ENCODE measurements around the gene SOSTDC1.
A peak's percentile ranks its signal among the peaks of the same experiment; 100 is the strongest.

The SOSTDC1 gene

DNA sequence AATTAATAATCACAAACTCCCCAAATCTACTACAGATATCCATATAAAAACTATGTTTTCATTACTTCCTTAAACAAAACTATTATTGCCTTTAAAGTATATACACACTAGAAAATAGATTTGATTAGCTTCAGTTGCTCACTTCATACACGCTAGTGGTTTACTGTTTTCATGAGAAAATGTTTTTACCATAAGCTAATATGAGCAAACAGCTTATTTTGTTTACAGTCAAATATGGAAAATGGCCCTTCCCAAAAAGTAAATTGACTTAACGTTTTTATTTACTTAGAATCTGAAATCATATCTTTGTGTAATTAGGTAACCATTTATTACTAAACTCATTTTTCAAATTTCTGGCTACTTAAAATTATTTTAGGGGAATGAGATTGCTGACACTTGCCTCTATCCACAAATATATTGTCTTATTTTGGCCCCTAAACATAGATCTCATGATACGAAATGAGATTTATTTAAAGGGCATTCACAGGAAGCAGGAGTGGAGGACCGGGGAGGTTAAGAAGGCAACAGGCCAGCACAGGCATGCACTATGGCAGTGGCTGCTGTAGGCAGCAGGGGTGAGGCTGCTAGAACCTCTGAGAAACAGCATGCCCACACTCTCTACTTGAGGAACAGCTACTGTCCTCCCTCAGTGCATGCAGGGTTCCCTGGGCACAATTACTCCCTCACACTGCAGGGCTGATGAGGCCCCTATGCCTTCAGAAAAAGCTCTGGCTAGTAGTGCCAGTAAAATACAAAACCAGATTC lies 29.6 kb upstream of the SOSTDC1 start:
- Histone ChIP-seq H3K4me1 (ENCODE audit: control insufficient read depth, insufficient read depth, low read length, poor library complexity, severe bottlenecking) (peaks cover 15% of the 10 kb centered on the region), H3K27ac (ENCODE audit: low read depth, low read length, severe bottlenecking) (no peak overlapping the region), H3K9me3 (ENCODE audit: control insufficient read depth, low read length) (no peaks in the 10 kb centered on the region), H3K36me3 (ENCODE audit: control insufficient read depth, insufficient read depth, low read length) (no peaks in the 10 kb centered on the region), H3K4me3 (ENCODE audit: extremely low read depth, insufficient read depth, low read length, poor library complexity, severe bottlenecking) (no peak overlapping the region)
- 79% methylated on average over 2 of the region's 4 CpGs; no CpG with 5 or more reads in 1 of the 2 experiments for WGBS, 2 experiments (ENCODE audit: insufficient coverage in 2 of 2)

DNA sequence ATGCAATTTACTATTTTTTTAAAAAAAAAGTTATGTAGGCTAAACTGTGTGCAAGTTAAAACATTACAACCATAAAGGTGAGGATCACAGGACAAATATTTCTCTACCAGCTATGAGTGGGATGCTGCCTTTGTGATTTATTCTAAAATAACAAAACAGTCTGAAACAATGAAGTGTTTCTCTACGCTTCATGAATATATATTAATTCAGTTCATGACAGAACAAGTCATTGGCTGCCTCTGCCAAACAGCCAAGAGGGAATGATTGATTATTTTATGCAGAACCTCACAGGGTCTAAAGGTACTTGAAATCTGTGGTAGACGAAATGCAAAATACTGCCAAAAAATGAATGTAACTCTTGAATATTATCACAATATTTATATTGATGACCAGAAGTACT lies 29.0 kb upstream of the SOSTDC1 start:
- no CpG with 5 or more reads among the region's 2 CpGs for WGBS, 2 experiments (ENCODE audit: insufficient coverage in 2 of 2)
- H3K36me3 ChIP-seq (ENCODE audit: control insufficient read depth, insufficient read depth, low read length) = no peaks in the 10 kb centered on the region
- H3K9me3 ChIP-seq (ENCODE audit: control insufficient read depth, low read length) = no peaks in the 10 kb centered on the region
- H3K27ac ChIP-seq (ENCODE audit: low read depth, low read length, severe bottlenecking) = no peak overlapping the region
- no peak overlapping the region for H3K4me3 ChIP-seq (ENCODE audit: extremely low read depth, insufficient read depth, low read length, poor library complexity, severe bottlenecking)
- H3K4me1 ChIP-seq (ENCODE audit: control insufficient read depth, insufficient read depth, low read length, poor library complexity, severe bottlenecking) = peaks cover 20% of the 10 kb centered on the region

DNA sequence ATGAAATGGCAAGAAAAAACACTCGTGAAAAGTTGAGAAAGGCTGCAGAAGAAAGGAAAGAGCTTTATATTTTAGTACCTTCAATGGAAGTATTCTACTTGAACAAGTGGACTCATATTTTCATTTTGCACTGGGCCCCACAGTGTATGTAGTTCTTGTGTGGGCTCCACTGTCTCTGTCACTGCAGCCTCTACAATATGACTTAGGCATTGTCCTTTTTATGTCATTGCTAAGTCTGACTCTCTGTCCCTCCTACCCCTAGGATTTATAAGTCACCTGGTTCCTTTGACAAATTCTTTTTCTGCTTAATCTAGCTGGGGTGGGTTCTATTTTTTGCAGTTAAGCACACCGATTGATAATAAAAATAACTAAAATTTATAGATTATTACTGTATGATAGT lies 27.7 kb upstream of the SOSTDC1 start:
- no CpG with 5 or more reads among the region's 2 CpGs for WGBS, 2 experiments (ENCODE audit: insufficient coverage in 2 of 2)
- H3K4me1 ChIP-seq (ENCODE audit: control insufficient read depth, insufficient read depth, low read length, poor library complexity, severe bottlenecking) = peaks cover 20% of the 10 kb centered on the region

DNA sequence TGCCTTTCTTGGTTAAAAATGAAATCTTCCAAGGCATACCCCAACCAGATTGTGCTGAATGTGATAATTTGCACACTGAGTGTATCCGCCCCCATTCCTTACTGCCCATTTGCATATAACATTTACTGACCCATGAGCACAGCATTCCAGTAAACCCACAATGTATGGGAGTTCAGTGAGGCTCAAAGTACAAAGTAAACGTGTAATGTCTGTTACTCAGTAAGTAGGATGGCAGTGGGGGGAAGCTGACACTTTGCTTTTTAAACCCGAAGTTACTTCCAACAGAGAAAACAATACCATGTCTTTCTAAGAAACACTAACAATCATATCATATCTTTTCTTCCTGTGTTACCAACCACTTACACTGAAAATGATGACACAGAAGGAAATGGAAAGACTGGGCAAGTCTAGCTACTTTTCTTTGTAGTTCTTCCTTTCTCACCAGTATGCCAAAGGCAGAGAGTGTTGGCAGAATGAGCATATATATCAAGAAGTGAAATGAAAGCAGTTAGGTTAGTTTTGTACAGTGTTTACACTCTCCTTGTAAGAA lies 27.1 kb upstream of the SOSTDC1 start:
- peaks cover 20% of the 10 kb centered on the region for H3K4me1 ChIP-seq (ENCODE audit: control insufficient read depth, insufficient read depth, low read length, poor library complexity, severe bottlenecking)
- no peaks in the 10 kb centered on the region for H3K36me3 ChIP-seq (ENCODE audit: control insufficient read depth, insufficient read depth, low read length)
- H3K4me3 ChIP-seq (ENCODE audit: extremely low read depth, insufficient read depth, low read length, poor library complexity, severe bottlenecking) = no peak overlapping the region
- H3K27ac ChIP-seq (ENCODE audit: low read depth, low read length, severe bottlenecking) = peak overlapping the region; percentile 81
- WGBS, 2 experiments (ENCODE audit: insufficient coverage in 2 of 2) = 0% methylated on average over 1 of the region's 3 CpGs; no CpG with 5 or more reads in 1 of the 2 experiments
- H3K9me3 ChIP-seq (ENCODE audit: control insufficient read depth, low read length) = no peaks in the 10 kb centered on the region

More for the DNA sequence above, 27.7 kb upstream of the SOSTDC1 start:
- H3K36me3 ChIP-seq (ENCODE audit: control insufficient read depth, insufficient read depth, low read length) = no peaks in the 10 kb centered on the region
- no peaks in the 10 kb centered on the region for H3K9me3 ChIP-seq (ENCODE audit: control insufficient read depth, low read length)
- H3K27ac ChIP-seq (ENCODE audit: low read depth, low read length, severe bottlenecking) = no peak overlapping the region
- H3K4me3 ChIP-seq (ENCODE audit: extremely low read depth, insufficient read depth, low read length, poor library complexity, severe bottlenecking) = no peak overlapping the region

DNA sequence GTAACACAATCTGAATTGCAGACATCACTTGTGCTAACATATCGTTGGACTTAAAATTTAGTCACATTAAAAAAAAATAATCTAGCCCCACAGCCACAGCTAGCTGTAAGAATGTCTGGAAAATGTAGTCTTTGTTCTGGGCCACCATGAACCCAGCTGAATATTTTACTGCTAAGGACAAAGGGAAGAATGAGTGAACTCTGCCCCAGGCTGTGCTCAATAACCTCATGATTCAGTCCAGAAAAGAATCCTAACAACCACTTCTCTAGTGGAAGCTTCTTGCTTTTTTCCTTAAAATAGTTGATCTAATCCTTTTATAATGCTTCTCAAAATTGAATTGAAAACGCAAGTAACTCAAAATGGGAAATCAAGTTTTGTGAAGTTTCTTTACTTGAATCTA lies 25.6 kb upstream of the SOSTDC1 start:
- Histone ChIP-seq H3K27ac (ENCODE audit: low read depth, low read length, severe bottlenecking) (peak overlapping the region; percentile 1), H3K4me1 (ENCODE audit: control insufficient read depth, insufficient read depth, low read length, poor library complexity, severe bottlenecking) (peaks cover 20% of the 10 kb centered on the region), H3K36me3 (ENCODE audit: control insufficient read depth, insufficient read depth, low read length) (no peaks in the 10 kb centered on the region), H3K9me3 (ENCODE audit: control insufficient read depth, low read length) (no peaks in the 10 kb centered on the region), H3K4me3 (ENCODE audit: extremely low read depth, insufficient read depth, low read length, poor library complexity, severe bottlenecking) (no peak overlapping the region)
- WGBS, 2 experiments (ENCODE audit: insufficient coverage in 2 of 2) = no CpG with 5 or more reads among the region's 2 CpGs

DNA sequence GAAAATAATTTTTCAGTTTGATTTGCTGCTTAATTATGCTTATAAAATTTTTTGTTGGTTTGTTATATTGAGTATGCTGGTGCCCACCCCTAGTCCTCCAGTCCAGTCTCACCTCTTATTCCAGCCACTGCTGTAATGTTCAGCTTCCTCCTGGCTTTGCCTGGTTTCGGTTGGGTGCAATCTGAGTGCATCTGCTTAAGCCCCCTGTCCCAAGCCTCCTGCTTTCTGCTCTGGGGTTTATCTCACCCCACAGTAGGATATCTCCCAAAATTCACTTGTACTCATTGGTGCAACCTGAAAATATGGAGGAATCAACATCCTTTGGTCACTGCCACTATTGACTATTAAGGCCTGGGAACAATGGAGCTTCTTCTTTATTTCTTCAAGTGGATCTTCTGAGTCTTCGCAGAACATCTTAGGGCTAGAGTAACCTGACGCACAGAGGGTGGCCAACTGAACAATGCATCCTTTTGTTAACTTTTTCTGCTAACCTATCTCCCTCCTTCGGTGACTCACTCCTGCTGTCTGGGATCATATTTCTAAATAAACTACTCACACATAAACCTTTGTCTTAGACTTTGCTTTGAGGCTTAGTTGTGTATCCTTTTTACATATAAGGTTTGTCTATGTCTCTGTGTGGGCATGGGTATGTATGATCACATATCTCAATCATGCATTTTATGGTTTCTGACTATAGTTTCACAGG lies 19.1 kb upstream of the SOSTDC1 start:
- Histone ChIP-seq H3K9me3 (ENCODE audit: control insufficient read depth, low read length) (no peaks in the 10 kb centered on the region), H3K4me1 (ENCODE audit: control insufficient read depth, insufficient read depth, low read length, poor library complexity, severe bottlenecking) (peaks cover 12% of the 10 kb centered on the region), H3K27ac (ENCODE audit: low read depth, low read length, severe bottlenecking) (peak overlapping the region; percentile 71), H3K4me3 (ENCODE audit: extremely low read depth, insufficient read depth, low read length, poor library complexity, severe bottlenecking) (no peak overlapping the region), H3K36me3 (ENCODE audit: control insufficient read depth, insufficient read depth, low read length) (no peaks in the 10 kb centered on the region)
- 50 to 100% methylated on average over 1 to 2 of the region's 4 CpGs for WGBS, 2 experiments (ENCODE audit: insufficient coverage in 2 of 2)

DNA sequence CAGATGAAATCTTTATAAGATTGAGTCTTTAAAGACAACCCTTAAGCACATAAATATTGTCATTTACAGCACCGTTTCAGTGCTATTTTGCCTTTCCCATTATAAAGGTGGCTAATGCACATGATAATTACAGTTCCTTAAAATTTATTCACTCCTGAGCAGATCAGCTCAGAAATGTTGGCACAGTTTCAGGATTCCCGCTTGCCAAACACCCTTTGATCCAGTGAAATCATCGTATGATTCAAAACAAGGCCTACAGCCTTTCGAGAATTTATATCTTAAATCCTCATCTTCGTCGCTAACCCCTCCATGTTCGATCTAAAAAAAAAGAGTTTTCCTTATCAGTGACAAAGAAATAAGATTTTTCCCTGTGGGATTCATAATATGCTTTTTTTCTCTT lies 14.1 kb upstream of the SOSTDC1 start:
- WGBS, 2 experiments (ENCODE audit: insufficient coverage in 2 of 2) = 82 to 94% methylated on average over 3 to 5 of the region's 7 CpGs
- H3K4me3 ChIP-seq (ENCODE audit: extremely low read depth, insufficient read depth, low read length, poor library complexity, severe bottlenecking) = no peak overlapping the region
- H3K36me3 ChIP-seq (ENCODE audit: control insufficient read depth, insufficient read depth, low read length) = no peaks in the 10 kb centered on the region
- peaks cover 4% of the 10 kb centered on the region for H3K4me1 ChIP-seq (ENCODE audit: control insufficient read depth, insufficient read depth, low read length, poor library complexity, severe bottlenecking)
- no peaks in the 10 kb centered on the region for H3K9me3 ChIP-seq (ENCODE audit: control insufficient read depth, low read length)
- no peak overlapping the region for H3K27ac ChIP-seq (ENCODE audit: low read depth, low read length, severe bottlenecking)

DNA sequence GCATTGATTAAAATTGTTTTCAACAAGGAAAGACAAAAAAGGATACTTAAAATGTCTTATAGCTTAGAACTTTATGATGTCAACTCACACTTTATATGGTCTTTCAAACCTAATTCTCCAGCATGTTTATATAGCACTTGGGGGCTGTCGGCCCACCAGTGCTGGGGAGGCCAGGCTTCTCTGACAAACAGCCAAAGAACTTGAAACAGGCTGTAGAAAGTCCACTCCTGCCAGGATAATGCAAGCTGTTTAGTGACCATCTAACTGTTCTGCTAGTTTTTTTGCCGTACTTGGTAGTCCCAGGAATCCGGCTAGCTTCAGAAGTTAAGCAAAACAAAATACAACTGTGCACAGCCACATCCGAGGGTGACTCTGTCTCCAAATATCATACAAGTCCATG lies 13.6 kb upstream of the SOSTDC1 start:
- WGBS, 2 experiments (ENCODE audit: insufficient coverage in 2 of 2) = 94 to 95% methylated on average over 4 of the region's 4 CpGs
- H3K4me3 ChIP-seq (ENCODE audit: extremely low read depth, insufficient read depth, low read length, poor library complexity, severe bottlenecking) = no peak overlapping the region

DNA sequence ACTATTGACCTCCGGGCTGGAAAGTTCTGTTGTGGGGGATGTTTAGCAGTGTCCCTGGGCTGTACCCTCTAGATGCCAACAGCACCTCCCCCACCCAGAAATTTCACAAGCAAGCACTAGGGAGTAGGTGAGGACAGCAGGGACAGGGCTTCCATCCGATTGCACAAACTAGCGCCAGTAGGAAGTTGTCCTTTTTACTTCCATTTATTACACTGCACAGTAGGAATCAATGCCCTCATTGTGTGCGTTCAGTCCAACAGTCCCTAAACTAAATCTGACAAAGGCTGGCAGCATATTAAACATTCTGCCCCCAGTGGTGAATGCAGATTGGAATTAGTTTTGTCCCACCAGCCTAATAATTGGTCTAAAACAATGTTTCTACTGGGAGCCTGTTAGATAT lies 6.4 kb upstream of the SOSTDC1 start:
- WGBS, 2 experiments (ENCODE audit: insufficient coverage in 2 of 2) = 67 to 100% methylated on average over 1 to 2 of the region's 4 CpGs
- Histone ChIP-seq H3K36me3 (ENCODE audit: control insufficient read depth, insufficient read depth, low read length) (no peaks in the 10 kb centered on the region), H3K4me3 (ENCODE audit: extremely low read depth, insufficient read depth, low read length, poor library complexity, severe bottlenecking) (no peak overlapping the region), H3K27ac (ENCODE audit: low read depth, low read length, severe bottlenecking) (no peak overlapping the region), H3K4me1 (ENCODE audit: control insufficient read depth, insufficient read depth, low read length, poor library complexity, severe bottlenecking) (no peaks in the 10 kb centered on the region), H3K9me3 (ENCODE audit: control insufficient read depth, low read length) (no peaks in the 10 kb centered on the region)

More for the DNA sequence above, 13.6 kb upstream of the SOSTDC1 start:
- Histone ChIP-seq H3K27ac (ENCODE audit: low read depth, low read length, severe bottlenecking) (no peak overlapping the region), H3K36me3 (ENCODE audit: control insufficient read depth, insufficient read depth, low read length) (no peaks in the 10 kb centered on the region), H3K4me1 (ENCODE audit: control insufficient read depth, insufficient read depth, low read length, poor library complexity, severe bottlenecking) (no peaks in the 10 kb centered on the region), H3K9me3 (ENCODE audit: control insufficient read depth, low read length) (no peaks in the 10 kb centered on the region)

DNA sequence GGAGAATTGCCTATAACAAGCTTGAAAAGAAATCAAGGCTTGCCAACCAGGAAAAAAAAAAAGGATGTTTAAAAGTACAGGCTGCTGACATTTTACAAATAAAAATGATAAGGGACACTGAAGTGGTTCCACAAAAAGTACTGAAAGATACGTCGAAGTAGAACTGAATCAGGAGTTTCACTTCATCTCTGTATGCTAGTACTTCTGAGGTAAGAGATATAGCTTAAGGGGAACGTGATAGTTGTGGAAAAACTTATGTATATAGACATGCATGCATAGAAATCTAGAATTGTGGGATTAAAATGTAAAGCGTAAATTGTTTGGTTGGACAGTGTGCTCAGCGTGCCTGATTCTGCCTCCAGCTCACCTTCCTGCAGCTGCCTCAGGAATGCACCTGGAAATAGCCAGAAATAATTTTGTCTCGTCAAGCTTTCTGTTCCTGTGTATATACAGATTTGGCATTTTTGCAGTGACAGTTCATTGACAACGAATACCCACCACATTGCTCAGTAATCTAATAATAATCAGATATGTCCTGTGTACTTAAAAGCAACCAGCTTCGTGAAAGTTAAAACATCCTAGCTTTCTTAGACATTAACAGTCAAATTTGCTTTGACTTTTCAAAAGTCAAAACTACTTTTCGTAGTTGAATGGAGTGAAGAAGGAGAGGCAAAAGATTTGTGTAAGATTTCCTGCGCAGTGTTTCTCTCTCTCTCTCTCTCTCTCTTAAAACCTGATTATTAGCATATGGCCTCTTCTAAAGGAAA lies 1.4 kb downstream of the SOSTDC1 start:
- no peak overlapping the region for H3K27ac ChIP-seq (ENCODE audit: low read depth, low read length, severe bottlenecking)
- H3K36me3 ChIP-seq (ENCODE audit: control insufficient read depth, insufficient read depth, low read length) = no peaks in the 10 kb centered on the region
- H3K9me3 ChIP-seq (ENCODE audit: control insufficient read depth, low read length) = no peaks in the 10 kb centered on the region
- H3K4me1 ChIP-seq (ENCODE audit: control insufficient read depth, insufficient read depth, low read length, poor library complexity, severe bottlenecking) = peaks cover 2% of the 10 kb centered on the region
- 83 to 84% methylated on average over 5 to 8 of the region's 10 CpGs for WGBS, 2 experiments (ENCODE audit: insufficient coverage in 2 of 2)
- no peak overlapping the region for H3K4me3 ChIP-seq (ENCODE audit: extremely low read depth, insufficient read depth, low read length, poor library complexity, severe bottlenecking)
